WI38 (cell line): ENCODE measurements around the gene ZNF138.

ENCODE experiments used
- H3K4me3 ChIP-seq: 2 replicates; pipeline ENCODE4 v1.5.1; 2011; ENCODE audit warnings: low read depth, mild to moderate bottlenecking, control low read depth, low read length
- TF ChIP-seq, protein P1 (sequence below): IDR thresholded peaks from 2 replicates; pipeline ENCODE4 v1.5.1; 2012; ENCODE audit warnings: low read depth, mild to moderate bottlenecking, control low read depth, low read length

The ZNF138 gene

DNA sequence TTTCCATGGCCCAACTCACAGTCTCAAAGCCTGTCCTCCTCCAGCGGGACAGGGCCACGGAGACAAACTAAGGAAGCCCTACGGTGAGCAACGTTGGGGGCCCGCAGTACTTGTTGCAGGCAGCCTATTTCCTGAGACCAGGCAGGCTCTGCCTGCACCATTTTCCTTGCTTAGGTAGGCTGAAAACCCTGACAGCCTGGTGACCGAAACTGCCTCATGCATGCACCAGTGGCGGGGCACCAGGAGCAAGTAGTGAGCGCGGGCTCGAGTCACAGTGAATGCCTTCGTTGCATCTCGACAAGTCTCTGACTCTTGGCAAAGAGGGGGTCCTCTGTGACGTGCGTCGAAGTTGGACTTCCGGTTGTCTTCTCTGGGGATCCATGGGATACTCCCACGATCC is 85.6 kb downstream of the ZNF138 start:
- H3K4me3 ChIP-seq = no peak overlapping the region
- TF ChIP-seq, protein P1, sequence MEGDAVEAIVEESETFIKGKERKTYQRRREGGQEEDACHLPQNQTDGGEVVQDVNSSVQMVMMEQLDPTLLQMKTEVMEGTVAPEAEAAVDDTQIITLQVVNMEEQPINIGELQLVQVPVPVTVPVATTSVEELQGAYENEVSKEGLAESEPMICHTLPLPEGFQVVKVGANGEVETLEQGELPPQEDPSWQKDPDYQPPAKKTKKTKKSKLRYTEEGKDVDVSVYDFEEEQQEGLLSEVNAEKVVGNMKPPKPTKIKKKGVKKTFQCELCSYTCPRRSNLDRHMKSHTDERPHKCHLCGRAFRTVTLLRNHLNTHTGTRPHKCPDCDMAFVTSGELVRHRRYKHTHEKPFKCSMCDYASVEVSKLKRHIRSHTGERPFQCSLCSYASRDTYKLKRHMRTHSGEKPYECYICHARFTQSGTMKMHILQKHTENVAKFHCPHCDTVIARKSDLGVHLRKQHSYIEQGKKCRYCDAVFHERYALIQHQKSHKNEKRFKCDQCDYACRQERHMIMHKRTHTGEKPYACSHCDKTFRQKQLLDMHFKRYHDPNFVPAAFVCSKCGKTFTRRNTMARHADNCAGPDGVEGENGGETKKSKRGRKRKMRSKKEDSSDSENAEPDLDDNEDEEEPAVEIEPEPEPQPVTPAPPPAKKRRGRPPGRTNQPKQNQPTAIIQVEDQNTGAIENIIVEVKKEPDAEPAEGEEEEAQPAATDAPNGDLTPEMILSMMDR = no peak

DNA sequence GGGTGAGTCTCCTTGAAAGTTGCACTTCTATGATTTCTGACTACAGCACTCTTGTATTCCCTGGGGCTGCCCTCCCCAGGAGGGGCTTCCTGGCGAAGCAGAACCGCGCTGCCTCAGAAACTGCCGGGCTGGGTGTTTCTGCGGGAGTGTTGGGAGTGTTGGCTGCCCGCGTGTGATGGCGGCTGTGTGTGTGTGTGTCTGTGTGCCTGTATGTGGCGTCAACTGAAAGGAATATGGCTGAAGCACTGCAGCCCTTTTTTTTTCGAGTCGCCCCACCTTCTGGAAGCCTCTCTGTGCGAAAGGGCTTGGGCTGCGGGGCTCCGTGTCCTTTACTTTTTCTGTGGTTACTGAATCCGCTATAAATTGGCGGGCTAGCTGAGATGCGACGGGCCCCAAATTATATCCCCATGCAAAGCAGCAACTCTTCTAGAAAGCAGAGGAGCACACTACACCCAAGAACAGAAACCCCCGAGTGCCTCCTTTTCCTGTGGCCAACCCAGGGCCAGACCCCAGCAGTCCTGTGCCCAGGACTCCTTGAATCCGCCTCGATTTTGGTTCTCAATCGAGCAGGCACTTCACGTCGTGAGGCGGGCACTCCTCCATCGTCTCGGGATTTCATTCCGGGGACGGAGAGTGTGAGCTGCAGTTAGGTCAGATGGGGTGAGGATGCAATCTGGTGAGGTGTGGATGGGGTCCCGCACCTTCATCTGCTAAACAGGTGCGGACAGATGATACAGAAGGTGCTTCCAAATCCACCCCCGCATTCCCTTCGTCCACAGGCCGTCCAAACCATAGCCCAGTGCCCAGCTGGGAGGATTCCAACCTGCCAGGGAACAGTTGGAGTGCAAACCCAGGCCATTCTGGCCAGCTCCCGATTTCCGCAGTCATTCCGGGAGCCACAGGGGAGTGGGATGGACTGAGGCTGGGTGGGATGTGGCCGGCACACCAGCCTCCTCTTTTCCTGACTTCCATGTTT is 86.4 kb downstream of the ZNF138 start:
- TF ChIP-seq, protein P1 = no peak
- H3K4me3 ChIP-seq = no peak overlapping the region

DNA sequence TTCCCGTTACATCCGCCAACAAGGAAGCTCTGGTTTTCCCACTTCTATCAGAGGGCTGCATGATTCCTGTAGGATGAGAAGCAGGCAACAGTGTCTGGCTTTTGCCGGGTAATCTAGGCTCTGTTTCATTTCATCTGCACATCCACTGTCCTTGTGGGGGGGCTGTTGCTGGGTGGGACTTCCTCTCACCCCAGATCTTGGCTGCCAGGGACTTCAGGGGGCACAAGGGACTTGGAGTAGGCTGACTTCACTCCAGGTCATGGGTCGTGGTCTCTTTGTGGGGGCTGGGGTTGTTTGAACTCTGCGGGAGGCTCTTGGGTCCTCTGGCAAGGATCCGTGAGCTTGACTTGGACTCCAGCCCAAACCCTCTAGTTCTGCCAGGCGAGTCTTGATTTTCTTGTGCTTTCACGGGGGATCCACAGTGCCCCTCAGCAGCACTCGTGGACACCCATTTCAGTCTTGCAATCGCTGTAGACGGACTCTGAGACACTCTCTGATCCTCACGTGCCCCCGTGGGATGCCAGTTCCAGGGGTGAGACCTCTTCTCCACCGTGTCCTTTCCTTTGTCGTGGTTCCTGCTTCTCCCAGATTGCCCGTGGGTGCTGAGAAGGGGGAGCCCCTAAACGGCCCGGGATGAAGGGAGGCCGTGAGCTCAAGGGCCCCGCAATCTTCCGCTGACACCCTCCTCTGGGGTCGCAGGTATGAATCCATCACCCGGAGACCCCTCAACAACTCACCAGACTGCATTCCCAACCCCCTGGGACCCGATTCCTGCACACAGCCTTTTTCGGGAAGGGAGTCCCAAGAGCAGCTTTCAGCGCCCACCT is 87.4 kb downstream of the ZNF138 start:
- TF ChIP-seq, protein P1 = no peak
- no peak overlapping the region for H3K4me3 ChIP-seq

DNA sequence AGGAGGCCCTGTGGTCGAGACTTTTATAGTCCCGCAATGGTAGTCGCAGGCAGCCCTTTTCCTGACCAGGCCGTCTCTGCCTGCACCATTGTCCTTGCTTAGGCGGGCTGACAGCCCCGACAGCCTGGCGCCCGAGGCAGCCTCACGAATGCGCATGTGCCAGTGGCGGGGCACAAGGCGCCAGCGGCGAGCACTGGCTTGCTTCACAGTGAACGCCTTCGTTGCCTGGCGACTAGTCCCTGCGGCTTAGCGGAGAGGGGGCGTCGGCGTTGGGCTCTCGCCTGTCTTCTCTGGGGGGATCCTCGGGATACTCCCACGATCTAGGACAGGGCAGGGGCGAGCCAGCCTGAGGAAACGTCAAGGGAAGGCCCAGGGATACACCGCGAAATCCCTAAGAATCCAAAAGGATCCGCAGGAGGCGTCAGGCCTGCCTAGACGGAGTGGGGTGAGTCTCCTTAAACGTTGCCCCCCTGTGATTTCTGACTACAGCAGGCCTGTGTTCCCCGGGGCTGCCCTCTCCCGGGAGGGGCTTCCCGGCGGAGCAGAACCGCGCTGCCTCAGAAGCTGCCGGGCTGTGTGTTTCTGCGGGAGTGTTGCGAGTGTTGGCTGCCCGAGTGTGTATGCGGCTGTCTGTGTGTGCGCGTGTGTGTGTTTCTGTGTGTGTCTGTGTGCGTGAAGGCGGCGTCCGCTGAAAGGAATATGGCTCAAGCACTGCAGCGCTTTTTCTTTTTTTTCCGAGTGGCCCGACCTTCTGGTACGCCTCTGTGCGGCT is 88.3 kb downstream of the ZNF138 start:
- H3K4me3 ChIP-seq = no peak overlapping the region
- TF ChIP-seq, protein P1 = no peak
